Hepatic stellate cell (primary cell): ENCODE data around the gene STK33.

Experiments used
- DNase-seq: peaks from one replicate; pipeline ENCODE4 v3.0.0; 2011; ENCODE audit warnings: low spot score

Gene STK33

DNA sequence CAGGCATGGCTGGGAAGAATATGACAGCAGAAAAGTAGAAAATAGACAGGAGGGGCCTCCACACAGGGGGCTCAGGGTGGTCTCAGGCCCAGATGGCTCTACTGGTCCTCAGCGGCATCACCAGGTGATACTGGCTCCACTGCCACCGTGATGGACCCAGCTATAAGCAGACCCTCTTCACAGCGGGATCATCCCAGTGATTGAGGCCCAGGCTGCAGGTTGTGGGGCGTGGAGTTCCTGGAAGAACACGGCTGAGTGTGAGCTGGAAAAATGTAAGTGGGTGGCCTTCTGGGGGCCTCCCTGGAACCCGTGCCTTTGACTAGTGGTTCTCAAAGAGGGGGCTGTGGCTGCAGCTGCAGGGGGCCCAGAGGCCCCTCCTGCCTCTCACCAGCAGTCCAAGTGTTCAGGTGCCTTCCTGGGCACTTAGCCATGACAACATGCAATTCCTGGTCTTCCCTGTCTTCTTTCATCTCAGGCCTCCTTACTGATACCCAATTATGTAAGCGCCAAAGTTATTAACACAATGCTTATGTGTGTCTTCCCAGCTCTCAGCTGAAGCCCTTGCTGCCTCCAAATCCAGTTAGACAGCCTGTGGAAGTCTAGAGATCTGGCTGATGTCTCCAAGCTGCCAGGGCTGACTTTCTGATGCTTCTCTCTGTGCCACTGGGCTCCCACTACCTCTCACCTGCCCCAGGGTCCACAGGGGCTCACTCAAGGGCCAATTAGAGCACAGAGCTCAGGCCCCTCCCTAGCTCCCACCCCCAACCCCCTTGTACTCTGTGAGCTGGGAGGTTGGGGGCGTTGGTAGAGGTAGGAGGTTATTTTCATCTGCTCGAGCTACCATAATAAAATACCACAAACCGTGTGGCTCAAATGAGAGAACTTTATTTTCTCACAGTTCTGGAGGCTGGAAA lies 220.3 kb downstream of the STK33 start:
- DNase-seq: no peak

DNA sequence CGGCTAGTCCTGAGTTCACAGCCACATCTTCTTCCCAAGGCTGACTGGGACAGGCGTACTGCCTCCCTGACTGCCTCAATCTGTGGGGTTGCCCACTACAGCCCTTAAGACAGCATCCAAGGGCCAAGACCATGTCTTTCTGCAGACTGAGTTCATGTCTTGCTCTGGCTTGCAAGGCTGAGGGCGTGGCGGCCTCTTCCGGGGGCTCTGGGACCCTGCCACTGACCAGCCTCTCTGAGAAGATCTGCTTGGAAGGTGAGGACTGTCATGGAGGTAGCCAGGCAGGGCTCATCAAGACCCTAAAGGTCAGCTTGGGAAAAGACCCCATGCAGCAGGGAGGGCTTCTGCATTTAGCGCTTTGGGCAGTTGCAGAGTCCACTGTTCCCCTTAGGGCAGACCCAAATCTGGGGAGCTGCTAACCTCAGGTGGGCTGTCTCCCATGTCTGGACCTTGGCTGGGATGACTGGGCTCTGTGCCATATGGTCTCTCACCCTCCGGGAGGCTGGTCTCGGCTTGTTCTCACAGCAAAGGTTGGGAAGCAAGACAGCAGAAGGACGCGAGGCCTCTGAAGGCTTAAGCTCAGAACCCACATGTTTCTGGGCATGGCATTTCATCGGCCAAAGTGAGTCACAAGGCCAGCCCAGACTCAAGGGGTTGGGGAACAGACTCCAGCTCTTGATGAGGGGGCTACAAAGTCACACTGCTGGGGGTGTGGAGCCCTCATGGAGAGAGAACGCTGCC lies 221.2 kb downstream of the STK33 start:
- DNase-seq: no peak

DNA sequence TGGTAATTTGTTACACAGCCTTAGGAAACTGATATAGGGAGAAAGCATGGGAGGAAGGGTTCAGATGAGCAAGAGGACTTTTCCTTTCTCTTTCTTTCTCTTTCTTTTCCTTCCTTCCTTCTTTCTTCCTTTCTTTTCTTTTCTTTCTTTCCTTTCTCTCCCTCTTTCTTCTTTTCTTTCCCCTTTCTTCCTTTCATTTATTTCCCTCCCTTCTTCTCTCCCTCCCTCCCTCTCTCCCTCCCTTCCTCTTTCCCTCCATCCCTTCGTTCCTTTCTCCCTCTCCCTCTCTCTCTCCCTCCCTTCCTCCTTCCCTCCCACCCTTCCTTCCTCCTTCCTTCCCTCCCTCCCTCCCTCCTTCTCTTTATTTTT lies 222.5 kb downstream of the STK33 start:
- DNase-seq: no peak

DNA sequence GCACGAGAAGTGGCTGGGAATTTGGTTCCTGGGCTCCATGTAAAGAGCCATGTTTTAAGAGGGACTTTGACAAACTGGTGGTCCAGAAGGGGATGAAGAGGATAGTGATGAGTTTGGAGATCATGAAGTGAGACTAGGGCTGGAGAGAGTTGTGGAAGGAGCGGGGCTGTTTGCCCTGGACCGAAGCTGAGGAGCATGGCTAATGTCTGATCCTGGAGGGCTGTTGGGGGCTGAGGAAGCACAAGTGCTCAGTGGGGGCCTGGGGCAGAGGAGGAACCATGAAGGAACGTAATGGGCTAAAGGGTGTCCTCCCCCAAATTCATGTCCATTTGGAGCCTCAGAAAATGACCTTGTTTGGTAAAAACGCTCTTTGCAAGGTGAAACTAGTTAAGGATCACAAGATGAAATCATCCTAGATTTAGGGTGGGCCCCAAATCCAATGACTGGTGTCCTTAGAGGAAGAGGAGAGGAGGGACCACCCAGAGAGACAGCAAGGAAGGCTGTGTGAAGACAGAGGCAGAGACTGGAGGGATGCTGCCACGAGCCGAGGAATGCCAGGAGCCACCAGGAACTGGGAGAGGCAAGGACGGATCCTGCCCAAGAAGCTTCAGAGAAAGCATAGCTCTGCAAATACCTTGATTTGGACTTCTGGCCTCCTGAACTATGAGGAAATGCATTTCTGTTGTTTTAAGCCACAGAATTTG lies 223.1 kb downstream of the STK33 start:
- no peak for DNase-seq

DNA sequence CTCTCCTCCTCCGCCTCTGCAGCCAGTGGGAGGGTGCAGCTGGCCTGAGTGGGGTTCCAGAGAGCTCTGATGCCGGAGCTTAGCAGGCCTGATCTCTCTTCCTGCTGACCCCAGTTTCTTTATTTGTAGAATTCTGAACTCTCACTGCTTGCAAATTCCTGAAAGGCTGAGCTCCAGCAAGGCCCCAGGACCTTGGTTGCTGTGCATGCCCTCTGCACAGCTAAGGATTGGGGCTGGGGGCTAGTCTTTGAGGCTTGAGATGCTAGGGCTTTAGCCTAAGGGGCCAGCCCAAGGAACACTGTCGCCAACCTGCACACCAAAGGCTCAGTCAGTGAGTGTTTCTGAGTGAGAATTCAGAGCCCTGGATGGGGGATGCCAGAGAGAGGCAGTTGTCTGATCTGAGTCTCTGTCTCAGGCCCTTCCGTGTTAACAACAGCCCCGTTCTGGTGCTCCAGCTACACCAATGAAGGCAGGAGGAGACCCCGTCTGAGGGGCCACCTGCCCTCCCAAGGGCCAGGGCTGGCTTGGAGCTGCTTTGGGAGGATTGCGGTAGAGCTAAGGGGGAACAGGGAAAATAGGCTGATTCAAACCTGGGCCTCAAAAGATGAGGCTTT lies 224.3 kb downstream of the STK33 start:
- DNase-seq: no peak

DNA sequence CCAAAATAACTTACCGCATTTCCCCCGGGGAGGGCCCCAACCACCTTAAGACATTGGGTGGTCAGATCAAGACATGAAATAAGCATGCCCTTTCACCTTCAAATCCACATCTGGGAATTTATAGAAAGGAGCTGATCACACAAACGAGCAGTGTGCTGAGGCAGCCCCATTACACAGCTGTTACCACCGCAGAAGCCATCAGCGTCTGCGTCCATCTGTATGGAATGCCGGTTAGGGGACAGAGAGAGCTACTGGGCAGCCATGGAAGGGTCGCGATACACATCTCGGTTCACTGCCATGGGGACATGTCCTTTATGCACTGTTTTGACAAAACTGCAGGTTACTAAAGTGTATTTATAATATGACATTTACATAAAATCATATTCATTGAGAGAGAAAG lies 225.3 kb downstream of the STK33 start:
- DNase-seq: no peak

DNA sequence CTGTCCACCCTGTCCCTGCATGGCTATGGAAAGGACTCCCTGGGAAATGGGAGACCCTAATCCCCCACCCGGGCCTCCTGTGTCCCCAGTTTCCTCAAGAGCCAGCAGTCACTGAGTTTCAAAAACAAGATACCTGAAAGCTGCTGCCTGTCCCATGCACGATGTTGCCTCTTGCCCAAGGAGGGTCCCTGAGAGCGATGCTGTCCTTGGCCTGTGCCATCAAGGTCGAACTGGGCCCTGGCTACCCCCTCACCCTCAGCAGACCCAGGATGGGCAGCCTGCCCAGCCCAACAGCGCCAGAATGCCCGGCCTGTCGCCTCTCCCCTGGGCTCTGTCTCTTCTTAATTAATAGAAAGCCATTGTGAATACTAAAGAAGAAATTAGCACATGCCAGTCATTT lies 225.8 kb downstream of the STK33 start:
- DNase-seq: no peak

DNA sequence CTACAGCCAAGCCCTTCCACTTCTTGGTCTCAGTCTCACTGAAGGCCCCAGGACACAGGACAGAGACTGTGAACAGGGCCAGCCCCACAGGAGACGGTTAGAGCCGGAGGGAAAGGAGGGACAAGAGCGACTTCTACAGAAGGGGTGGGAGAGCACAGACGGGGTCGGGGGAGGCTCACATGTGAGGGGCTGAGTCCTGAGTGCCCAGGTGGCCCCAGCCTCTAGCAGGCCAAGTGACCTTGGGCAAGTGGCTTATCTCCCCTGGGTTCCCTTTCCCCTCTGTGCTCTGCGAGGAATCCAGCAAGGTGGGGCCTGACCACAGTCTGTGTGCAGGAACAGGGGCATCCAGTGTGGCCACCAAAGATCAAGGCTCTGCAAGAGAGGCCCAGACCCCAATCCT lies 227.7 kb downstream of the STK33 start:
- DNase-seq: no peak

DNA sequence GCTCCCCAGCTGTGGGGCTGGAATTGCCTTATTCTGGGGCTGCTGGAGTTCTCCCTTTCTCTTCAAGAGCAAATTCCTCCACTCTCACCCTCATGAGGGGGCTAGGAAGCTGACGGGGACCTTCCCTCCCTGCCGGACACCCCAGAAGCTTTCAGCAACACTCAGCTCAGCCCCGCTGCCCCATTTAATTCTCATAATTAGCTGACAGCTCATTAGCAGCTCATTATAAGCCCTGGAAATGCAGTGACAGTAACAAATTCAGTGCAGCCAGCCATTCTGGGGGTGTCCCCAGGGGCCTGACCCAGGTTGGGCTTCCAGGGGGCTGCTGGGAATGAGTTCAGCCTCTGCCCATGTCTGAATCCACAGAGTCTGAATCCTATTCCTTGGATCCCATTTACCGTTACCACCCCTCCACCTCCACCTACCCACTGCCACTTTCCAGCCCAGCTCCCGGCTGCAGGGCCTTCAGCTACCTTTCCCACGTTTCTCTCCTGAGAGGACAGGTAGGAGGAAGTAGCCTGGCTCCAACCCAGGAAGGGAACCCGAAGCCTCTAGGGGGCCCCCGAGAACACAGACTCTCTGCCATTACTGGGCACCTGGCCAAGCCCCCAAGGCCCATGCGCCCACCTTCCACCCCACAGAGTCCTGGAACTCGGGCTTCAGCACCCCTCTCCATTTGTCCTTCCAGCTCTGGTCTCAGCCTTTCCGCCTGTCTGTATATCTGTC lies 228.6 kb downstream of the STK33 start:
- no peak for DNase-seq

DNA sequence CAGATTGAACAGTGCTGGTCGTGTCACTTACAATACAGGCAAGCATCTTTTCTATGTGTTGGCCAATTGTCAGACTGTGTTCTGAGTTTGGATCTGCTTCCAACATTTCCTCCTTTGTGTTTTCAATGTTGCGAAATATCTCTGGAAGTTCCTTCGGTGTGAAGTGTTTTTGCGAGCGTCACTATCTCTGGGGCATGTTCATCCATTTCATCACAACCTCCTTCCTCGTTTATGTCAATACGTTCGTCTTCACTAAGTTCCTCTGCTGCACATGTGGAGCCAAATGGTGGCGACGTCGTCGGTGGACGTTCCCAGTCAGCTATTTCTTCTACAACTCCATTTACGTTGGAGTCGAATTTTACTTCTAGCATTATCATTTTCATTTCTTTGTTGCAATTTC lies 230.1 kb downstream of the STK33 start:
- DNase-seq: no peak

DNA sequence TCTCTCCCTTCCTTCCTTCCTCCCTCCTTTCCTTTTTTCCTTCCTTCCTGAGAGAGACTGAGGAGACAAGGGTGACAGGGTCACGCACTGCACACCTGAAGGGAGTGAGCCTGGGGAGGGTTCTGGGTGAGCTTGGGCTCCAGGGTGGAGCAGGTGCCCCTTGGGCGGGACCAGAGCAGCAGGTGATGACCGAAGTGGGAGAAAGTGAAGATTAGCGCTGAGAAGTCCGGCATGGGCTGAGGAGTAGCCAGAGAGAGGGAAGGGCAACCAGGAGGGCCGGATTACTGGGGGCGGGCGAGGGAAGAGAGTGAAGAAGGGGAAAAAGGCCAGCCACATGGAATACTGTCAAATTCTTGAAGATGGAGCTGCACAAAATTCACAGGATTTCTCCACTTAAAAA lies 231.1 kb downstream of the STK33 start:
- no peak for DNase-seq

DNA sequence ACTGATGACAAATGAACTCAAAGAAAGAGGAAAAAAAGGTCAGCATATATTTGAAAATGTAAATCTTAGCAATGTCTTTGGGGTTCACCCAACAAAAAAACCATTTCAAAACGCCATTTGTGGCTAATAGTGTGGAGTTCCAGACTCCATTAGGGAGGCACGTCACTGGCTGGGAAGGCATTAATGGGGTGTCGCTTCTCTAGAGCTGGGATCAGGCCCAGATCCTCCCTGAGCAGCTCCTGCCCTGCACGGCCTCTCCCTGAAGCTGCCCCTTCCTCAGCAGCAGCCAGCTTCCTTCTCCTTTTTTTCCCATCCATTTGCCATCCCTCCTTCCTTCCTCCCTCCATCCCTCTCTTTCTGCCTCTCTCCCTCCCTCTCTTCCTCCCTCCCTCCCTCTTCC lies 231.5 kb downstream of the STK33 start:
- no peak for DNase-seq

DNA sequence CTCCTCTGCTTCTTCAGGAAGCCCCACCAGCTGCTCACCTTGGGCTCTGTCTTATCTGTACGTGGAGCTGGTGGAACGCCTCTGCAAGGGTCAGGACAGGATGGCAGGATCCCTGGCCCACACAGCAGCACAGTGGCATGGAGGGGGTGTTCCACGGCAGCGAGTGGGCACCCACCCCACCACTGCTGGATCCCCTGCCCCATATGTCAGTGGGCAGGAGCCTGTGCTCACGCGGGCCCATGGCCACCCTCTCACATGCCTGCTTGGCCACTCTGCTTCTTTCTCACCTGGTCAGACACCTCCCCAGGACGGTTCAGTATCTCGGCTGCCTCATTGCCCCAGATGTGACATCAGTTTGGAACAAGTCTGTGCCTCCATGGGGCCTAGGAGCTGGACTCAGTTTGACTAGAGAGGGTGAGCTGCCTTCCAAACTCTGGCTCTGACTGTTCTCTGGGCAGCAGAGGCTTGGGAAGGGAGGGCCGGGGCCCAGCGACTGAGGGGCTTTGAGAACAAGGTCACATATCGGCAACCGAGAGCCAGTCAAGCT lies 232.3 kb downstream of the STK33 start:
- no peak for DNase-seq

DNA sequence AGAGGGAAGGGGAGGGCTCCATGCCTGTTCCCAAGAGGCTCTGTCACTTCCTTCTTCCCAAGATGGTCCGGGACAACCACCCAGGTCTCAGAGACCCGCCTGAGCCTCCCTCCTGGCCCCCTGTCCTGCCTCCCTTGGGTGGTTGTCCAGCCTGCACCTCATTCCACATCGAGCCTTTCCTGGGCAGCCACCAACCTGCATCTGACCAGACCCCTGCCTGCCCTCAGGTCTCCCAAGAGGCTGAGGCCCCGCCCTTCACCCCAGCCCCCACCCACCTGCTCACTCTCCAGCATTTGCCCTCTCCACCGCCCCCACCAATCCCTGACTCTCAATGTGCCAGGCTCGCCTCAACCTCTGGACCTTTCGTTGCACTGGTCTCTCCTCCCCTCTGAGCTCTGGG lies 232.8 kb downstream of the STK33 start:
- no peak for DNase-seq

DNA sequence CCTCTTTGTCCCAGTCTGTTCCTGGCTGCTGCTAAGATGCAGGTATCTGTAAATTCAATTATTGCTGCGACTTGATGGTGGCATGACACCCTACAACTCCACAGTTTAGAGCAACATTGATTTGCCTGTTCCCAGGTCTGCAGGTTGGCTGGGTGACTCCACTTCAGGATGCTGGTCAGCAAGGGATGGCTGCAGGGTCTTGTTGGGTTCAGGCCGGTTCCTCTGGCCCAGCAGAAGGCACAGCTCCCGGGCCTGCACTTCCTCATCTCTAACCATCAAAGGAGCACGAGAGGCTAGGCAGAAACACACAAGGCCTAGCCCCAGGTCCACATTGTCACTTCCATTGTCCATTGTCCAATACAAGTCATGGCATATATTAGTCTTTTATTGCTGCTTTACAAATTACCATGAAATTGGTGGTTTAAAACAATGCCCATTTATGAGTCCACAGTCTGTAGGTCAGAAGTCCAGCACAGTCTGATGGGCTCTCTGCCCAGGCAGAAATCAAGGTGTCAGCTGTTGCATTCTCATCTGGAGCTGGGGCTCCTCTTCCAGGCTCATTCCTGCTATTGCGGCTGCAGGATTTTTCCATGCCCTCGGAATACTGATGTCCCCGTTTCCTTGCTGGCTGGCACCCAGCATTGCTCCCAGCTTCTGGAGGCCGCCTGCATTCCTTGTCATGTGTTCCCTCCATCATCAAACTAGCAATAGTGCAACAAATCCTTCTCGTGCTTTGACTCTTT lies 233.8 kb downstream of the STK33 start:
- DNase-seq: no peak

DNA sequence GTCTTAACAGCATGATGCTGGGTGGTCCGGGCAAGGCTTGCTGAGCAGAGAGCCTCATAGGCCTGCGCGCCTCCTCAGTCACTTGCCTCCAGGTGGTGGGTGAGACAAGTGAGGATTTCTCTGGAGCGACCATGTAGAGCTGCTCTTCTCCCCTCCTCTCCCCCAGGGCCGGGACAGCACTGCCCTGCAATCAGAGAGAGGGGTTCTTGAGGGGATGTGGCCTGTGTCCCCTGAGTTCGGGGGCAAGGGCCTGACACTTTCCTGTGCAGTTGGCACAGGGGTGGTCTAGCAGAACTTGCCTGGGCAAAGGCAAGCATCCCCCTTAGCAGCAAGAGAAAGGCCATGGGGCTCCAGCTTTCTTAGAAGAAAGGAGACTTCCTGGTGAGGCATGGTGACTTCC lies 234.5 kb downstream of the STK33 start:
- DNase-seq: no peak

DNA sequence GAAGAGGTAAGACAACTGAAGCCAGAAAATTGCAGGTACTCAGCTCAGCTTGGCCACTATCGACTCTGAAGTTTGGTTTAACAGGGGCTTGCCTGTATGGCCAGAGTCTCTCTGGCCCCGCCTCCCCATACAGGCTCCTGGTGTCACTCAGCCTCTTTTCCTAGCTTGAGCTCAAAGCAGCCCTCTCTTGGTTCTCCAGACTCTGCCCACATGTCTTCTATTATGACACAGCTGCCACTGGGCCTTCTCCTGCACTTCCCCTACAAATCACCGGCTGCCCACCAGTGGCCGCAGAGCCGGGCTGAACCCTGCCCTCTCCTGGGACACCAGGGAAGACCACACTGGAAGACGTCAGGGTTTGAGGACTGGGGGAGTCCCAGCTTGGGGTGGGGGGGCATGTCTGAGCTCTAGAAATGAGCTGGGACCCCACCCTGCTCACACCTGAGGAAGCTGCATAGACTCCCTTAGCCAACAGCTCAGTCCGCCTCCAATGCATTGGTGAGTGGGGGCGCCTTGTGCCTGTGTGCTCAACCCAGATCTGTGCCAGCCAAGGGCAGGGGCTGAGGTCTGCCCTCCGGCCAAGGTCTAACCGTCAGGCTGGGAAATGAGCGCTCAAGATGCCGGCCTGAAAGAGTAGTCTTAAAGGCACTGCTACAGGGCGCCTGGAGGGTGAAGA lies 236.0 kb downstream of the STK33 start:
- DNase-seq: no peak

DNA sequence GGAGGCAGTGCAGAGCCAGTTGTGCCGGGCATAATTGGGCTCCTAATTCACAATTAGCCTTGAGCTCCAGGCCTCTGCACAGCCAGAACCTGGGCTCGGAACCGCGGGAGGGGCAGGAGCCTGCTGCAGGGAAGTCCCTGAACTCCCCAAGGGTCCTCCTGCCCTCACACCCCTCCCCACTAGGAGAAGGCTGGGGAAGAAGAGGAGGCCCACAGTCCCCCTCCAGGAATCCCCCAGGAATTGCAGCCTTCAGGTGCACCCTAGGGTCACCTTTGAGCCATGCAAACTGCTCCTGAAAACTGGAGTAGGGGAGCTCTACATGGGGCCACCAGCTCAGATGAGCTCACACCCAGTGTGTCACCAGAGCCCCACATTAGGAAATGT lies 236.5 kb downstream of the STK33 start:
- DNase-seq: no peak

DNA sequence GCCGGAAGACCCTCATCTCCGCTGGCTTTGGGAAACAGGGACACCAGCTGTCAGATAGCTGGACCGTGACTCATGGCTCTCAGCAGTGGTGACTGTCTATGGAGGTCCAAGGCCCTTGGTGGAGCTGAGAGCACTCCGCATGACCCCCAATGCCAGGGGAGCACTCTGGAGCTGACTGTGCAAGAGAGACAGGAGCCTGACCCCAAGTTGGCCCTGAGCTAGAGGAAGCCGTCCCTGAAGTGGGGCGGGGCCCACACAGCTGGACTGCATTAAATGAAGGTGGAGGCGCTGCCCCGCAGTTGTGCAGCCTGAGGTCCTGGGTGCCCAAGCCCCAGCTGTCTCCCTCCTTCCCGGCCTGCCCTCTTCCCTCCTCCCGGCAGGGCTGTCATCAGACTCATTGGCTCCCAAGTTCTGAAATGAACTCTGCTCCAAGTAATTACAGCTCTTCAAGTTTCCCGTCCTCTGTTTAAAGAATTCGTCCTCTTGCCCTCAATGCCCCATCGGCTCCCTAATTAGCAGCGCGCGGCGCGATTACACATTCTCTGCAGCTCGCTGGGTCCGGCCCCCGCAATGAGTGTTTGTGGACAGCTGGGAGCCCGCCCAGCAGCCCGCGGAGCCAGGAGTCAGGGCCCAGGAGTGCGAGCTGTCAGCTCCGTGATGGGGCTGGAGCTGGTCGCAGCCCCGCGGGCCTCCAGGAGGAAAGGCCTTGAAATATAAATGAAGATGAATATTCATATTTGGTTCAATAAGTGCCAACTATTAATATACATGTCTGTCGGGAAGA lies 237.1 kb downstream of the STK33 start:
- DNase-seq: no peak
